NK-92 (cell line): ENCODE data around the gene BRD4.

ENCODE experiments used
- DNase-seq: peaks from one replicate; lab custom pipeline; 2025; ENCODE audit not compliant: unreplicated experiment; lab: John Stamatoyannopoulos, UW

BRD4 gene

DNA sequence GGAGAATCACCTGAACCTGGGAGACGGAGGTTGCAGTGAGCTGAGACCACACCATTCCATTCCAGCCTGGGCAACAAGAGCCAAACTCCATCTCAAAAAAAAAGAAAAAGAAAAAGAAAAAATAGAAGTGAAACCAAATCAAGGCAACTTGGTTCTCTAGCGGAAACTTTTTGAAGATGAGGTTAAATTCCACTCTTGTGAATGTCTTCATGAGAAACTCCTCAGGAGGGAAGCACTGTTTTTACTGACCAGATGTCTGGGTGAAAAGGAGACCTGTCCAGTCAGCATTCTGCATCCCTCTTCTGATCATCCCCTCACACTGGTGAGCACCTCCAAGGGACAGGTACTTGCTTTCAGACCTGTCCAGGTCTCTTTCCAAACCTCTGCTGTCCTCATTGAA is 15.8 kb downstream of the BRD4 start:
- no peak for DNase-seq

- no peak for DNase-seq
These were observed 17.2 kb downstream of the BRD4 start for GRCh38 chr19:15315101-15315500.

GRCh38 chr19:15313649-15314279 is 18.6 kb downstream of the BRD4 start:
- DNase-seq: no peak

GRCh38 chr19:15307169-15307568 is 25.2 kb downstream of the BRD4 start:
- DNase-seq: no peak

DNA sequence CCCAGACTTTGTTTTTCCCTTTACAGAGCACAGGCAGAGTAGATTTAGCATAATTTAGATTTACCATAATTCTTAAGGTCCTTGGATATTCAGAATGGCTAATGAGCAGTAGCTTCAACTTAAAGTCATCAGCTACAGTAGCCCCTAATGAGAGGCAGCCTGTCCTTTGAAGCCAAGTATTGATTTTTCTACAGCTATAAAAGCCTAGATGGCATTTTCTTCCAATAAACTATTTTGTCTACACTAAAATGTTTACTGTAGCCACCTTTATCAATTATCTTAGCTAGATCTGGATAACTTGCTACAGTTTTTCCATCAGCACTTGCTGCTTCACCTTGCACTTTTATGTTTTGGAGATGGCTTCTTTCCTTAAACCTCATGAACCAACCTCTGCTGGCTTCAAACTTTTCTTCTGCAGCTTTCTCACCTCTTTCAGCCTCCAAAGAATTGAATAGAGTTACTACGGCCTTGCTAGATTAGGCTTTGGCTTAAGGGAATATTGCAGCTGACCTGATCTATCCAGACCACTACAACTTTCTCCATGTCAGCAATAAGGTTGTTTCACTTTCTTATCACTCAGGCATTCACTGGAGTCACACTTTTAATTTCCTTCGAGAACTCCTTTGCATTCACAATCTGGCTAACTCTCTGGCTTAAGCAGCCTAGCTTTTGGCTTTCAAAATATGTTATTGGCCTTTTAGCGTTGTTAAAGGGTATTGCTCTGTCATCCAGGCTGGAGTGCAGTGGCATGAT is 26.6 kb downstream of the BRD4 start:
- DNase-seq: no peak

DNA sequence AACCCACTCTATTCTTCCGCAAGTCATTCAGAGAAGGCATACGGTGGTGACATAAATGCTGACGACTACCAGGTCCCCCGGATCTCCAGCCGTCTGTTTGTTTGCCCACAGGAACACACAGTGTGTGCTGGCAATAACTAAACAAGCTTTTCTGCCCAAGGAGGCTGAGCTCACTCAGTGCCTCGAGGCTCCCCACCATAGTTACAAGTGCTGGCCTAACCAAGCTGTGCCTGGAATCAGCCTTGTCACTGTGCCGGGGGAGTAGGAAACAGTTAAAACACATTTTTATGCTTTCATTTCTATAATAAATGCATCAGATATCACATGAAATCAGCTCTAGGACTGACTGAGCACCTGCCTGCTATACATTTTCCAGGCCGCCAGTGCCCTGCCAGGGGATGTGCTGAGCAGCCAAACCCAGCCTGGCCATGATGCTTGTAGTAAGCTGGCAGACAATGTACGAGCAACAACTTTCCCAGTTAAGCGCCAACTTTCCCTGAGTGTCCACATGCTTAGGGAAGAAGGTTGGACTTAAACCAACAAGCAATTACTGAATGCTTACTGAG is 28.1 kb downstream of the BRD4 start:
- no peak for DNase-seq

- DNase-seq: no peak
These were observed 29.1 kb downstream of the BRD4 start for GRCh38 chr19:15303105-15303780.

DNA sequence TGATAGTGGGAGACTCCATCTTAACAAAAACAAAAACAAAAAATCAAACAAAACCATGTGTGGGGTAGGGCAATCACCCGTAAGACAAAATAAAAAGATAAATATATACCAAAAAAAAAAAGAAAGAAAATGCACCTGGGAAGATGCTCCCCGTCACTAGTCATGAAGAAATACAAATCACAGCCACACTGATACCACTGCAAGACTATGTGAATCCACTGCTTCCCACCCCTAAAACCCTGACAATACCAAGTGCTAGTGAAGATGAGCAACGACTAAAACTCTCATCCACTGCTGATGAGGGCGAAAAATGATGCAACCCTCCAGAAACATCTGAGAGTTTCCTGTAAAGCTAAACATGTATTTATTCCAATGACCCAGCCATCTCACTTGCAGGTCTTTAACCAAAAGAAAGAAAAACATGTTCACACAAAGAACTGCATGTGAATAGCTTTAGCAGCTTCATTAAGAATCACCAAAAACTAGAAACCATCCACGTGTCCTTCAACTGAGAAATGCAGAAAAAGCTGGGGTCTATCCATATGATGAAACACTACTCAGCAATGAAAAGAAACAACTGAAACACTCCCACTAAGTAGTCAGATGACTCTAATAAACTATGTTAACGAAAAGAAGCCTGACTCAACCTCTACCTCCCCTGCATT is 31.7 kb downstream of the BRD4 start:
- no peak for DNase-seq

- no peak for DNase-seq
These were observed 32.5 kb downstream of the BRD4 start for GRCh38 chr19:15299568-15300409.

DNA sequence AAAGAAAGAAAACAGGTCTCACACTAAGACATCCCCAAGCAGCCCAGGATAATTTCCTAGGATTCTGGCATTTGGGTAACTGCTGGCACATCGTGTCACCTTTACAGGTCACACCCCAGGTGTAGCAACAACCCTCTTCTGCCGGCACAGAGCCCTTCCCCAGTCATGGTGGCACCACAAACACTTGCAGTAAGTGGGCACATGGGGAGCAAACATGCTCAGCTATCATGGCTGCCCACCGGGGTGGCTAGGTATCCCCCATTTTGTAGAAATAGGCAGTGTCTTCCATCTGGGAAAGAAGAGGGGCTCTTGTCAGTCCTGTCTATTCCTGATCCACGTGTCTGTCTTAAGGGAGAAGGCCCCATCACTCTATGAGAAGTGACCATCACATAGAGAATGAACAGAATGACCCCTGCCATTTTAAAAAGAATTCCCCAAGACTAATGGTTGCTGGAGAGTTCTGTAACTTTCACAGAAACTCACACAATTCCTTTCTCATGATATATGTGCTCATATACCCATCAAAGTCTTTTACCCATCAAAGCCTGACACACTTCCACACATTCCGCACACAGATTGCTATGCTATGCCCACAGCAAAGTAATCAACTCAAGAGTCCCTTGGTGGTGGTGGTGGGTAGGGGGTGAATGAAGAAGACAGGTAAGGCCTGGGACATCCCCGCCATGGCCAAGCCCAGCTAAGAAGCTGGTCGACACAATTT is 33.3 kb downstream of the BRD4 start:
- no peak for DNase-seq

- DNase-seq: no peak
These were observed 34.7 kb downstream of the BRD4 start for GRCh38 chr19:15297416-15298224.

DNA sequence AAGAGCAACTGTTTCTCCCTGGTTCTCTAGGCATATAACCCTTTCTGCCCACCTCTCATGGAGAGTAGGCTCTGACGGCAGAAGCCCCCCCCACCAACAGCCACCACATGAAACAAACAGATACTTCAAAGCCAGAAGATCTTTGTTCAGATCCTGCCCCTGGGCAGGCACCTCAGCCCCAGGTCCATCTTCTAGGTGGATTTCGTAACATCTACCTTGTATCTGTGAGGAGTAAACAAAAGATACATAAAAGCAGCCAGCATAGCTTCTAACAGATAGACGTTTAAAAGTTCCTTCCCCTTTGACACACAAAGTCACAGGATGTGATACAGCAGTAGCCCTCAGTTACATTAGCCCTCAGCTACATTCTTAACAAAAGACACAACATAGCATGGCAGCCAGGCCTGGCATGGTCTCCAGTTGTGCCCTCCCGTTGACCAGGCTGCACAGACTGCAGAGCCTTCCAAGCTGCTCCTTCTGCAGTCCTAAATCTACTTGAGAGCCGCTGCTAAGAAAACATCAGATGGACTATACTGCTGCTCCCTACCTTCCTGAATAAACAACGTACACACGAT is 35.4 kb downstream of the BRD4 start:
- DNase-seq: no peak

- DNase-seq: no peak
These were observed 36.0 kb downstream of the BRD4 start for GRCh38 chr19:15296353-15296752.

- DNase-seq: no peak
These were observed 37.8 kb downstream of the BRD4 start for GRCh38 chr19:15294561-15294990.

- no peak for DNase-seq
These were observed 38.4 kb downstream of the BRD4 start for GRCh38 chr19:15293781-15294491.

DNA sequence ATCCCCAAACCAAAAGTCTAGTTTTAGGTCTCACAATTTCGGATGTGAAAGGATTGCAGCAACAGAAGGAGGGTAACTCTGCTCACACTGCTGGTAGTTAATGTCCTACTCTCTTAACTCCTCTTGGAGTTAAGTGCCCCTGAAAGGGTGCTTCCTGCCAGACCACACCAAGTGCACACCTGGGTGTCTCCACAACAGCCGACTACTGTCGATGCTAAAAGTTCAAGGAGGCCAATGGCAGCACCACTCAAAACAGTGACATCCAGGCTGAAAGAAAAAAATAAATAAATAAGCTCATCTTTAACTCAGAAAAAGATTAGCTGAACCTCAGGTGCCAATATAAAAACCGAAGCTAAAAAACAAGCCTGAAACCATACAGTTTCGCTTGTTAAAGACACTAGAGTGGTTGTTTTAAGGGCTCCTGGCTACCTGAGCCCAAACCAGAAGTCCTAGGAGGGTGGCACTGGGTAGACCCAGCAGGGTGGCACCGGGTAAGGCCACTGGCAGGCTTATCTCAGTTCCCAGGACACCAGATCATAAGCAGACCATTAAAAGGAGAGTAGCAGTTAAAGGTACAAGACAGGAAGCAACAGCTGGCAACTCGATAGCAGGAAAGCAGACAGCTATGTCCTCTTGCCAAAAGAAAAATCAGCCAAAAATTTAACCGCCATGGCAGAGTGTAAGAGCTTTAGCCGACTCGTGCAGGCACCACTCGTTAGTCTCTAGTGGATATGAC is 39.3 kb downstream of the BRD4 start:
- no peak for DNase-seq

DNA sequence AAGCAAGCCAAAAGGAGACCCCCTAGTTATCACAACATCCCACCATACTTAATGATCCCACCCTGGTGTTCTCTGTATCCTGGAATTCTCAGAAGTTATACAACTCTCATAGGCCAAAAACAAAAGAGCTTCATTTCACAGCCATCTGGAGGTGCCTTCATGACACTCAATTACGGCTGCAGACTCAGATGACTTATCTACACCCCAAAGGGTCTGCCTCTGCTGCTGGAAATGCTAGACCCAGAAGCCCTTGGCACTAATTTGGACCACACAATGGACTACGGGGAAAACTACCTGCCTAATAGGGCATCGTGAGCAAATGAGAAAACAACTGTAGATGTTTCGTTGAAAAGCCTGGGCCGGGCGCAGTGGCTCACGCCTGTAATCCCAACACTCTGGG is 40.2 kb downstream of the BRD4 start:
- DNase-seq: no peak
